ENCODE data around the gene BANF1.

GRCh38 chr11:66014804-66015453 is 12.6 kb downstream of the BANF1 start:
- TF ChIP-seq SOX6 (IDR thresholded peaks at IDR 0.05) (no peak), SOX6 (CRISPR knock-in tag; IDR thresholded peaks at IDR 0.05) (no peak), PITX1 (CRISPR knock-in tag; IDR thresholded peaks at IDR 0.05) (no peak), SALL2 (CRISPR knock-in tag; IDR thresholded peaks at IDR 0.05) (no peak), ZNF567 (CRISPR knock-in tag; IDR thresholded peaks at IDR 0.05; ENCODE audit: borderline replicate concordance) (no peak), CBFB (CRISPR knock-in tag; IDR thresholded peaks at IDR 0.05) (no peak), TEAD2 (CRISPR knock-in tag; IDR thresholded peaks at IDR 0.05) (no peak), ZBTB7B (CRISPR knock-in tag; IDR thresholded peaks at IDR 0.05) (no peak), ZNF383 (CRISPR knock-in tag; IDR thresholded peaks at IDR 0.05; ENCODE audit: borderline replicate concordance) (no peak)
- TF ChIP-seq, protein P1, sequence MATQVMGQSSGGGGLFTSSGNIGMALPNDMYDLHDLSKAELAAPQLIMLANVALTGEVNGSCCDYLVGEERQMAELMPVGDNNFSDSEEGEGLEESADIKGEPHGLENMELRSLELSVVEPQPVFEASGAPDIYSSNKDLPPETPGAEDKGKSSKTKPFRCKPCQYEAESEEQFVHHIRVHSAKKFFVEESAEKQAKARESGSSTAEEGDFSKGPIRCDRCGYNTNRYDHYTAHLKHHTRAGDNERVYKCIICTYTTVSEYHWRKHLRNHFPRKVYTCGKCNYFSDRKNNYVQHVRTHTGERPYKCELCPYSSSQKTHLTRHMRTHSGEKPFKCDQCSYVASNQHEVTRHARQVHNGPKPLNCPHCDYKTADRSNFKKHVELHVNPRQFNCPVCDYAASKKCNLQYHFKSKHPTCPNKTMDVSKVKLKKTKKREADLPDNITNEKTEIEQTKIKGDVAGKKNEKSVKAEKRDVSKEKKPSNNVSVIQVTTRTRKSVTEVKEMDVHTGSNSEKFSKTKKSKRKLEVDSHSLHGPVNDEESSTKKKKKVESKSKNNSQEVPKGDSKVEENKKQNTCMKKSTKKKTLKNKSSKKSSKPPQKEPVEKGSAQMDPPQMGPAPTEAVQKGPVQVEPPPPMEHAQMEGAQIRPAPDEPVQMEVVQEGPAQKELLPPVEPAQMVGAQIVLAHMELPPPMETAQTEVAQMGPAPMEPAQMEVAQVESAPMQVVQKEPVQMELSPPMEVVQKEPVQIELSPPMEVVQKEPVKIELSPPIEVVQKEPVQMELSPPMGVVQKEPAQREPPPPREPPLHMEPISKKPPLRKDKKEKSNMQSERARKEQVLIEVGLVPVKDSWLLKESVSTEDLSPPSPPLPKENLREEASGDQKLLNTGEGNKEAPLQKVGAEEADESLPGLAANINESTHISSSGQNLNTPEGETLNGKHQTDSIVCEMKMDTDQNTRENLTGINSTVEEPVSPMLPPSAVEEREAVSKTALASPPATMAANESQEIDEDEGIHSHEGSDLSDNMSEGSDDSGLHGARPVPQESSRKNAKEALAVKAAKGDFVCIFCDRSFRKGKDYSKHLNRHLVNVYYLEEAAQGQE (IDR thresholded peaks at IDR 0.05; ENCODE audit: borderline replicate concordance in 1 of 2, low read depth in 1 of 2, low read length in 2 of 2), result no peak
- TF ChIP-seq, protein P2, sequence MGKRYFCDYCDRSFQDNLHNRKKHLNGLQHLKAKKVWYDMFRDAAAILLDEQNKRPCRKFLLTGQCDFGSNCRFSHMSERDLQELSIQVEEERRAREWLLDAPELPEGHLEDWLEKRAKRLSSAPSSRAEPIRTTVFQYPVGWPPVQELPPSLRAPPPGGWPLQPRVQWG (CRISPR knock-in tag; IDR thresholded peaks at IDR 0.05; ENCODE audit: borderline replicate concordance, low read depth), result no peak
- TF ChIP-seq, protein P3, sequence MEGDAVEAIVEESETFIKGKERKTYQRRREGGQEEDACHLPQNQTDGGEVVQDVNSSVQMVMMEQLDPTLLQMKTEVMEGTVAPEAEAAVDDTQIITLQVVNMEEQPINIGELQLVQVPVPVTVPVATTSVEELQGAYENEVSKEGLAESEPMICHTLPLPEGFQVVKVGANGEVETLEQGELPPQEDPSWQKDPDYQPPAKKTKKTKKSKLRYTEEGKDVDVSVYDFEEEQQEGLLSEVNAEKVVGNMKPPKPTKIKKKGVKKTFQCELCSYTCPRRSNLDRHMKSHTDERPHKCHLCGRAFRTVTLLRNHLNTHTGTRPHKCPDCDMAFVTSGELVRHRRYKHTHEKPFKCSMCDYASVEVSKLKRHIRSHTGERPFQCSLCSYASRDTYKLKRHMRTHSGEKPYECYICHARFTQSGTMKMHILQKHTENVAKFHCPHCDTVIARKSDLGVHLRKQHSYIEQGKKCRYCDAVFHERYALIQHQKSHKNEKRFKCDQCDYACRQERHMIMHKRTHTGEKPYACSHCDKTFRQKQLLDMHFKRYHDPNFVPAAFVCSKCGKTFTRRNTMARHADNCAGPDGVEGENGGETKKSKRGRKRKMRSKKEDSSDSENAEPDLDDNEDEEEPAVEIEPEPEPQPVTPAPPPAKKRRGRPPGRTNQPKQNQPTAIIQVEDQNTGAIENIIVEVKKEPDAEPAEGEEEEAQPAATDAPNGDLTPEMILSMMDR (CRISPR knock-in tag; IDR thresholded peaks at IDR 0.05), result no peak

Data from HepG2 (cell line).